Esophagus squamous epithelium (tissue), 4 donors: Measurements from ENCODE around the gene CABP4.

Experiments
- POLR2A ChIP-seq, 4 donors: fragments of 450-650 bp; IDR thresholded peaks; one replicate each; pipeline ENCODE4 v1.6.1; 2017; ENCODE audit warnings: antibody characterized with exemption in 4 of 4, mild to moderate bottlenecking in 4 of 4, moderate library complexity in 3 of 4
- TF ChIP-seq, protein P1 (sequence below), 6 experiments: fragments of 450-650 bp in 4 of 6; fragments of 200-600 bp in 2 of 6; sonication (generic) in 2 of 6; IDR thresholded peaks; one replicate each; pipeline ENCODE4 v1.5.1; 2016 to 2019; ENCODE audit warnings: antibody characterized with exemption in 6 of 6, mild to moderate bottlenecking in 4 of 6, moderate library complexity in 4 of 6

DNA sequence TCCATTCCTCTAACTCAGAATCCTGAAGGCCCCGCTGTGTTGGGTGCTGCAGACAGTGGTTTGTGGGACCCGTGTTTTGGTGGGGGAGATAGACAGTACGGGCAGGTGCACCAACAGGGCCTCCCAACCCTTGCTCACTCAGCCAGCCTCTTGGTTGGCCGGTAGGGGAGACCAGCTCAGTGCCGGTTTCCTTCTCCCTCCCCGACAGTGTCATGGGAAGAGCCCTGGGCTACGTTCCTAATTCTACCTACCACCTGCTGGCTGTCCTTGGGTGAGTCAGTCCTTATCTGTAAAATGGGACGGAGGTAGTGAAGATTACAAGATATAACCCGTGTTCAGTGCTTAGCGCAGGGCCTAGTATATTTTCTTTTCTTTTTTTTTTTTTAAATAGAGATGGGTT lies 8.0 kb downstream of the CABP4 start:
- TF ChIP-seq, protein P1, sequence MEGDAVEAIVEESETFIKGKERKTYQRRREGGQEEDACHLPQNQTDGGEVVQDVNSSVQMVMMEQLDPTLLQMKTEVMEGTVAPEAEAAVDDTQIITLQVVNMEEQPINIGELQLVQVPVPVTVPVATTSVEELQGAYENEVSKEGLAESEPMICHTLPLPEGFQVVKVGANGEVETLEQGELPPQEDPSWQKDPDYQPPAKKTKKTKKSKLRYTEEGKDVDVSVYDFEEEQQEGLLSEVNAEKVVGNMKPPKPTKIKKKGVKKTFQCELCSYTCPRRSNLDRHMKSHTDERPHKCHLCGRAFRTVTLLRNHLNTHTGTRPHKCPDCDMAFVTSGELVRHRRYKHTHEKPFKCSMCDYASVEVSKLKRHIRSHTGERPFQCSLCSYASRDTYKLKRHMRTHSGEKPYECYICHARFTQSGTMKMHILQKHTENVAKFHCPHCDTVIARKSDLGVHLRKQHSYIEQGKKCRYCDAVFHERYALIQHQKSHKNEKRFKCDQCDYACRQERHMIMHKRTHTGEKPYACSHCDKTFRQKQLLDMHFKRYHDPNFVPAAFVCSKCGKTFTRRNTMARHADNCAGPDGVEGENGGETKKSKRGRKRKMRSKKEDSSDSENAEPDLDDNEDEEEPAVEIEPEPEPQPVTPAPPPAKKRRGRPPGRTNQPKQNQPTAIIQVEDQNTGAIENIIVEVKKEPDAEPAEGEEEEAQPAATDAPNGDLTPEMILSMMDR (IDR thresholded peaks at IDR 0.05): no peak
- no peak for TF ChIP-seq POLR2A (IDR thresholded peaks at IDR 0.05)
